Mesothelial cell of epicardium (in vitro differentiated cells): ENCODE data around the gene UBE2D2. TPM values are rescaled to one million over a fixed set of nuclear protein-coding genes. Genes with fewer than 3 reads are reported as not detected.

ENCODE experiments used
- DNase-seq, 2 experiments: peaks; one replicate each; pipeline ENCODE4 v3.0.0; 2021; ENCODE audit warnings: low spot score in 2 of 2; ENCODE audit not compliant: unreplicated experiment in 2 of 2
- H3K27ac Mint-ChIP-seq: 2 replicates; pipeline ENCODE4 v1.8.0; 2021; ENCODE audit warnings: mixed read lengths
- H3K27me3 Mint-ChIP-seq: 2 replicates; pipeline ENCODE4 v1.8.0; 2021; ENCODE audit warnings: low read depth, mixed read lengths
- H3K36me3 Mint-ChIP-seq: 2 replicates; pipeline ENCODE4 v1.8.0; 2021; ENCODE audit warnings: mixed read lengths
- H3K4me1 Mint-ChIP-seq: 2 replicates; pipeline ENCODE4 v1.8.0; 2021; ENCODE audit warnings: mixed read lengths
- H3K4me3 Mint-ChIP-seq: 2 replicates; pipeline ENCODE4 v1.8.0; 2021; ENCODE audit warnings: mild to moderate bottlenecking, moderate library complexity, mixed read lengths
- H3K9me3 Mint-ChIP-seq: 2 replicates; pipeline ENCODE4 v1.8.0; 2021; ENCODE audit warnings: mixed read lengths
- total RNA-seq: library from RNA; stranded (reverse); gene quantifications from 3 replicates; pipeline ENCODE4 v1.2.1, GENCODE V29; 2021
- TF ChIP-seq, protein P1 (sequence below): fragments of 200-600 bp; sonication (generic); IDR thresholded peaks from one replicate; pipeline ENCODE4 v1.5.0; 2021; ENCODE audit warnings: antibody characterized with exemption; ENCODE audit not compliant: unreplicated experiment

The UBE2D2 gene
- total RNA-seq, 1 donor from 2014 or later = 119 TPM

DNA sequence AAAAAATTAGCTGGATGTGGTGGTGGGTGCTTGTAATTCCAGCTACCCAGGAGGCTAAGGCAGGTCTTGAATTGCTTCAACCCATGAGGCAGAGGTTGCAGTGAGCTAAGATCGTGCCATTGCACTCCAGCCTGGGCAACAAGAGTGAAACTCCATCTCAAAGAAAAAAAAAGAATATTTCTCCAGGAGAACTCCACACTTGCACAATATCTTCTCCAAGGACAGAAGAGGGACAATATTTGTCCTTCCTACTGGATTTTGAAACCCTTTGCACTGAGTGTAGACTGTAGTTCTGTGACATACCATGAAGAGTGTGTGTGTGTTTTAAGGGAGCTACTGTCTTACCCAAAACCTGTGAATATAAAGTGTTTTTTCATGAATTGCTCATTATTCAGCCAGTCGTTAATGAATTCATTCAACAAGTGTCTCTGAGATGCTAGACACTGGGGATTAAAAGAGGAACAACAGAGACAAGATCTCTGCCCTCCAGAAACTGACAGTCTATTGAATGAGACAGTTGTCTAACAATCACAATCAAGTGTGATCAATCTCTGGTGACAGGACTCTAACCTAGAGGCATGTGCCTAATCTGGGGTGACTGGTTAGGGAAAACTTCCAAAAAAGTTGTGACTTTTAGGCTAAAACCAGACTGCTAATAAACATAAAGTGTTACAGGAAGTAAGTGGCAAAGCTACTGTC lies 9.8 kb upstream of the UBE2D2 start:
- Mint-ChIP-seq H3K9me3 (peaks cover 5% of the 10 kb centered on the region), H3K36me3 (no peaks in the 10 kb centered on the region), H3K4me1 (peaks cover 2% of the 10 kb centered on the region), H3K27me3 (no peaks in the 10 kb centered on the region), H3K4me3 (no peak overlapping the region), H3K27ac (no peak overlapping the region)
- DNase-seq = no peak
- TF ChIP-seq, protein P1, sequence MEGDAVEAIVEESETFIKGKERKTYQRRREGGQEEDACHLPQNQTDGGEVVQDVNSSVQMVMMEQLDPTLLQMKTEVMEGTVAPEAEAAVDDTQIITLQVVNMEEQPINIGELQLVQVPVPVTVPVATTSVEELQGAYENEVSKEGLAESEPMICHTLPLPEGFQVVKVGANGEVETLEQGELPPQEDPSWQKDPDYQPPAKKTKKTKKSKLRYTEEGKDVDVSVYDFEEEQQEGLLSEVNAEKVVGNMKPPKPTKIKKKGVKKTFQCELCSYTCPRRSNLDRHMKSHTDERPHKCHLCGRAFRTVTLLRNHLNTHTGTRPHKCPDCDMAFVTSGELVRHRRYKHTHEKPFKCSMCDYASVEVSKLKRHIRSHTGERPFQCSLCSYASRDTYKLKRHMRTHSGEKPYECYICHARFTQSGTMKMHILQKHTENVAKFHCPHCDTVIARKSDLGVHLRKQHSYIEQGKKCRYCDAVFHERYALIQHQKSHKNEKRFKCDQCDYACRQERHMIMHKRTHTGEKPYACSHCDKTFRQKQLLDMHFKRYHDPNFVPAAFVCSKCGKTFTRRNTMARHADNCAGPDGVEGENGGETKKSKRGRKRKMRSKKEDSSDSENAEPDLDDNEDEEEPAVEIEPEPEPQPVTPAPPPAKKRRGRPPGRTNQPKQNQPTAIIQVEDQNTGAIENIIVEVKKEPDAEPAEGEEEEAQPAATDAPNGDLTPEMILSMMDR = no peak

DNA sequence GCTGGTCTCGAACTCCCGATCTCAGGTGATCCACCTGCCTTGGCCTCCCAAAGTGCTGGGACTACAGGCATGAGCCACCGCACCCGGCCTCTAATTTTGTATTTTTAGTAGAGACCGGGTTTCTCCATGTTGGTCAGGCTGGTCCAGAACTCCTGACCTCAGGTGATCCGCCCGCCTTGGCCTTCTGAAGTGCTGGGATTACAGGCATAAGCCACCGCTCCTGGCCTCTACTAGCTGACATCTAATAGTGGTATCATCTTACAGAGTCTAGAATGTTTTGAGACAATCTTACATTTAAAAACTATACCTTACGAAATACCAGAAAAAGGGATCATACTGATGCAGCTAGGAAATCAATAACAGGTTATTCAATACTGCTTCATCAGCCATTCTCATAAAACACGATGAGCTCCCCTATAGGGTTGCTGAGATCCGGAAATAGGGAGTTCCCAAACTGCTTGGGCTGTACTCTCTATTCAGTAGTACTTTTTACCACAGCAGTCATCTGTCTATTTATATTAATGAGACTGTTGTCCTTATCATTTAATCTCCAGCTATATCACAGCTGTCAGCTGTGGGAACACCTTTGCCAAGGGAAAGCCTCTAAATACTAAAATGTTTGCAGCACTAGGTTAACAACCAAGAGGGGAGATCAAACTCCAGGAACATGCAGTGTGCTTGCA lies 8.1 kb upstream of the UBE2D2 start:
- H3K4me1 Mint-ChIP-seq = peaks cover 2% of the 10 kb centered on the region
- H3K27me3 Mint-ChIP-seq = no peaks in the 10 kb centered on the region
- peaks cover 5% of the 10 kb centered on the region for H3K9me3 Mint-ChIP-seq
- no peak overlapping the region for H3K27ac Mint-ChIP-seq
- no peak for DNase-seq
- no peaks in the 10 kb centered on the region for H3K36me3 Mint-ChIP-seq
- TF ChIP-seq, protein P1 = no peak
- no peak overlapping the region for H3K4me3 Mint-ChIP-seq

DNA sequence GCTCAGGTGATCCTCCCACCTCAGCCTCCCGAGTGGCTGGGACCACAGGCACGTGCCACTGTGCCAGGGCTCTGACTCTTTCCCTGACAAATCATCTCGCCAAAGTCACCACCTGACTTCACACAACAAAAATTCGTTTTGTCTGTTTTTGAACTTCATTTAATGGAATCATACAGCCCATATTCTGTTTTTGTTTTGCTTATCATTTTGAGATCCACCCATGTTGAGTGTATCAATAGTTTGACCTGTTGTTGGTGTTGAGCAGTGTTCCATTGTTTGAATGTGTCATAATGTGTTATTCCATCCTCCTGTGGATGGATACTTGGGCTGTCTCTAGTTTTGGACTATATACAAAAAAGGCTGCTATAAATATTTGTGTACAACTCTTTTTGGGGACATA lies 6.9 kb upstream of the UBE2D2 start:
- DNase-seq = no peak
- no peaks in the 10 kb centered on the region for H3K36me3 Mint-ChIP-seq
- H3K27ac Mint-ChIP-seq = no peak overlapping the region
- no peaks in the 10 kb centered on the region for H3K27me3 Mint-ChIP-seq
- H3K9me3 Mint-ChIP-seq = no peaks in the 10 kb centered on the region
- TF ChIP-seq, protein P1 = no peak
- no peak overlapping the region for H3K4me3 Mint-ChIP-seq
- peaks cover 2% of the 10 kb centered on the region for H3K4me1 Mint-ChIP-seq

DNA sequence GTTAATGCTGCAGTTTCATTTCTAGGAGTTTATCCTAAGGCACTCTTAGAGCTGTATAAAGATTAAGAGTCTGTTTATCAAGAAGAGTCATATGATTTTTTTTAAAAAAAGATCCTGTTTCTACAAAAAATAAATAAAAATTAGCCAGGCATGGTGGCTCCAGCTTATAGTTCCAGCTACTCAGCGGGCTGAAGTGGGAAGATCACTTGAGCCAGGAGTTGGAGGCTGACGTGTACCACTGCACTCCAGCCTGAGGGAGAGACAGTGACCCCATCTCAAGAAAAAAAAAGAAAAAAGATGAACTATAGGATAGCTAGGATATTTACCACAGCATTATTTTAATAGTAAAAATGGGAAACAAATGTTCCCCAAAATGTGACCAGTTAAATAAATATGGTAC lies 3.3 kb upstream of the UBE2D2 start:
- H3K27me3 Mint-ChIP-seq = no peaks in the 10 kb centered on the region
- H3K4me3 Mint-ChIP-seq = no peak overlapping the region
- H3K27ac Mint-ChIP-seq = no peak overlapping the region
- H3K4me1 Mint-ChIP-seq = peaks cover 13% of the 10 kb centered on the region
- no peaks in the 10 kb centered on the region for H3K36me3 Mint-ChIP-seq
- DNase-seq = no peak
- H3K9me3 Mint-ChIP-seq = no peaks in the 10 kb centered on the region
- TF ChIP-seq, protein P1 = no peak

DNA sequence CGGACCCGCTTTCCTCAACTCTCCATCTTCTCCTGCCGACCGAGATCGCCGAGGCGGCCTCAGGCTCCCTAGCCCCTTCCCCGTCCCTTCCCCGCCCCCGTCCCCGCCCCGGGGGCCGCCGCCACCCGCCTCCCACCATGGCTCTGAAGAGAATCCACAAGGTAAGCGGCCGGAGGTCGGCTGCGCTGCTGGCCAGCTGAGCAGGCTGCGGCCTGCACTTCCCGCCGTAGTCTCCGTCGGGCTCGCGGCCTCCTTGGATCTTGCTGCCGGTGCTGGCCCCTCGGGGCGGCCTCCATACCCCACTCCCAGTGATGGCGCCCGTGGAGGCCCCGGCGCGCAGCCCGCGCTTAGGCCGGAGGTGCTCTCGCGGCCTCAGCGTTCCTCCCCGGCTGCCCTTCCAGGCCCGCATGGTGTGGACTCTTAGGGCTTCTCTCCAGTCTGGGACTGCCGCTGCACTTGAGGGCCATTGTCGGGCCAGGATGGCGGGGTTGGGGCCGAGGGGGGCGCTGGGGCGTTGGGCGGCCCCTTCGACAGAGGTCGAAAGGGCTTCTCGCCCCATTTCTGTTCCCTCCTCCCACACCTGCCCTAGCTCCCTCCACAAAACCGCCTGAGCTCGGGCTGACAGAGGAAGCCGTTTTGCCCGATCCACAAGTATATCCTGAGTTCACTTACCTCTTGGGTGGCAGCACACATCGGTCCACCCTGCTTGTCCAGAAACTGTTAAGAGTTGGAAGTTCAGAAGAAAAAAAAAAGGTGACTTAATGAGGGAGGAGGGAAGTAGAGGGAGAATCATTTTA lies 714 bp downstream of the UBE2D2 start:
- Mint-ChIP-seq H3K27ac (peak overlapping the region; percentile 97), H3K4me3 (peak overlapping the region; percentile 91), H3K27me3 (no peaks in the 10 kb centered on the region), H3K9me3 (no peaks in the 10 kb centered on the region), H3K4me1 (peaks cover 32% of the 10 kb centered on the region), H3K36me3 (peaks cover 6% of the 10 kb centered on the region)
- DNase-seq = peak; percentile 47 to 67
- TF ChIP-seq, protein P1 = no peak
